Measurements from ENCODE around the gene SPRR1A.

SPRR1A gene

DNA sequence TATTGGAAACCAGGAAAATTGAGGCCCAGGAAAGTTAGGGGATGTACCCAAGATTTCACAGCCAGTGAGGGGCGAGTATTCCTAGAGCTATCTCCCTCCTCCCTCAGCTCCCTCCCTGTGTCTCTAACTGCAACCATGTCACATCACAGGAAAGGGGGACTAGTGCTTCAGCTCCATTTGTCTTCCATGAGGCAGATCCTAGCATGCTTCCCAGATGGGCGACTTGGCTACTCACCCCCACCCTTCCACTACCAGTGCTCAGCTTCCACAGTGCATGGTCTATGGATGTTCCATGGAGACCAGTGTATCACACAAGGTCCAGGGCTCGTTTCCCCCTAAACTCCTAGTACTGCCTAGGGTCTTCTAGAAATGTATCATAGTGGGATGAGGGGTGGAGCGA, 18.0 kb upstream of the SPRR1A start:
- no peaks in the 10 kb centered on the region for H3K4me1 ChIP-seq
- TF ChIP-seq, protein P1, sequence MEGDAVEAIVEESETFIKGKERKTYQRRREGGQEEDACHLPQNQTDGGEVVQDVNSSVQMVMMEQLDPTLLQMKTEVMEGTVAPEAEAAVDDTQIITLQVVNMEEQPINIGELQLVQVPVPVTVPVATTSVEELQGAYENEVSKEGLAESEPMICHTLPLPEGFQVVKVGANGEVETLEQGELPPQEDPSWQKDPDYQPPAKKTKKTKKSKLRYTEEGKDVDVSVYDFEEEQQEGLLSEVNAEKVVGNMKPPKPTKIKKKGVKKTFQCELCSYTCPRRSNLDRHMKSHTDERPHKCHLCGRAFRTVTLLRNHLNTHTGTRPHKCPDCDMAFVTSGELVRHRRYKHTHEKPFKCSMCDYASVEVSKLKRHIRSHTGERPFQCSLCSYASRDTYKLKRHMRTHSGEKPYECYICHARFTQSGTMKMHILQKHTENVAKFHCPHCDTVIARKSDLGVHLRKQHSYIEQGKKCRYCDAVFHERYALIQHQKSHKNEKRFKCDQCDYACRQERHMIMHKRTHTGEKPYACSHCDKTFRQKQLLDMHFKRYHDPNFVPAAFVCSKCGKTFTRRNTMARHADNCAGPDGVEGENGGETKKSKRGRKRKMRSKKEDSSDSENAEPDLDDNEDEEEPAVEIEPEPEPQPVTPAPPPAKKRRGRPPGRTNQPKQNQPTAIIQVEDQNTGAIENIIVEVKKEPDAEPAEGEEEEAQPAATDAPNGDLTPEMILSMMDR (IDR thresholded peaks at IDR 0.05), result no peak
- intact Hi-C loops (cut with DNase I; ENCODE audit: low total_unique reads), result no loop called here
- no peaks in the 10 kb centered on the region for H3K36me3 ChIP-seq
- no peak for DNase-seq
- no peak overlapping the region for H3K27ac ChIP-seq
- H3K9me3 ChIP-seq, result no peaks in the 10 kb centered on the region
- peaks cover 0 to 4% of the 10 kb centered on the region in 2 donors for H3K27me3 ChIP-seq
- no peak overlapping the region for H3K4me3 ChIP-seq

- no peak overlapping the region for H3K27ac ChIP-seq
- no peak for DNase-seq
- no peaks in the 10 kb centered on the region for H3K9me3 ChIP-seq
- TF ChIP-seq, protein P1 (IDR thresholded peaks at IDR 0.05), result no peak
- H3K4me1 ChIP-seq, result no peaks in the 10 kb centered on the region
- no peaks in the 10 kb centered on the region for H3K36me3 ChIP-seq
- H3K27me3 ChIP-seq, result peaks cover 0 to 4% of the 10 kb centered on the region in 2 donors
- H3K4me3 ChIP-seq, result no peak overlapping the region
- intact Hi-C loops (cut with DNase I; ENCODE audit: low total_unique reads), result no loop called here
Measured at GRCh38 chr1:152967201-152967600, 16.7 kb upstream of the SPRR1A start.

- Histone ChIP-seq H3K27me3 (peaks cover 0 to 4% of the 10 kb centered on the region in 2 donors), H3K27ac (no peak overlapping the region), H3K36me3 (no peaks in the 10 kb centered on the region), H3K9me3 (no peaks in the 10 kb centered on the region), H3K4me1 (no peaks in the 10 kb centered on the region), H3K4me3 (no peak overlapping the region)
- TF ChIP-seq, protein P1 (IDR thresholded peaks at IDR 0.05), result no peak
- intact Hi-C loops (cut with DNase I; ENCODE audit: low total_unique reads), result no loop called here
- DNase-seq, result no peak
Measured at GRCh38 chr1:152968248-152968647, 15.6 kb upstream of the SPRR1A start.

GRCh38 chr1:152969036-152969435, 14.8 kb upstream of the SPRR1A start:
- intact Hi-C loops (cut with DNase I; ENCODE audit: low total_unique reads), result no loop called here
- TF ChIP-seq, protein P1 (IDR thresholded peaks at IDR 0.05), result no peak

DNA sequence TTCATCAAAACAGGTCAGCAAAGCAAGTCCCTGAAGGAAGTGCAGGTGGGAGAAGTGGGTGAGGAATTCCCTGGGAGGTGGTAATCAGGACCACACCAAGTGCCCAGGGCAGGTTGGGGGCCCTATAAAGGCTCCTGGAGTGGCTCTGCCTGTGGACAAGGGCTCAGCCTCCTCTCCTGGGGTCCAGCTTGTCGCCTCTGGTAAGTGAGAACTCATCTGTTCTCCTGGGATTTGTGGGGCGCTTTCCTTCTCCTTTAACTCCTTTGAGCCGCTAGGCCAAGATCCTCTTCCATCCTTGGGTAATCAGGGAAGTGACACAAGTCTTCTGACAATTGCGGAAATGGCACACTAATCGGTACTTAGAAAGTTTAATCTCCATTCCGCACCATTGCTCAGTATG, 13.4 kb upstream of the SPRR1A start, which contains the start of gene SPRR4:
Gene SPRR4 (plus strand): TSS at position 154 of the 400 bp plus-strand sequence. CDS start 1,243 bp downstream, outside the sequence.
- Histone ChIP-seq H3K4me1 (no peaks in the 10 kb centered on the region), H3K9me3 (no peaks in the 10 kb centered on the region), H3K36me3 (no peaks in the 10 kb centered on the region), H3K27me3 (peaks cover 0 to 4% of the 10 kb centered on the region in 2 donors), H3K27ac (no peak within 1 kb of the TSS), H3K4me3 (no peak within 1 kb of the TSS)
- no peak for DNase-seq
- intact Hi-C loops (cut with DNase I; ENCODE audit: low total_unique reads), result no loop called here
- TF ChIP-seq, protein P1 (IDR thresholded peaks at IDR 0.05), result no peak

More at GRCh38 chr1:152969036-152969435, 14.8 kb upstream of the SPRR1A start:
- no peaks in the 10 kb centered on the region for H3K4me1 ChIP-seq
- peaks cover 0 to 4% of the 10 kb centered on the region in 2 donors for H3K27me3 ChIP-seq
- H3K9me3 ChIP-seq, result no peaks in the 10 kb centered on the region
- H3K36me3 ChIP-seq, result no peaks in the 10 kb centered on the region
- H3K27ac ChIP-seq, result no peak overlapping the region
- no peak for DNase-seq
- no peak overlapping the region for H3K4me3 ChIP-seq
